Femur (tissue), 1 donor: ENCODE measurements around the gene CYP4F12.

Experiments
- DNase-seq: peaks from one replicate; pipeline ENCODE4 v3.0.0-alpha.2; 2017

CYP4F12 gene

GRCh38 chr19:15715642-15716041, 42.8 kb downstream of the CYP4F12 start:
- DNase-seq: no peak

GRCh38 chr19:15717809-15718208, 44.9 kb downstream of the CYP4F12 start:
- no peak for DNase-seq

GRCh38 chr19:15721268-15721667, 48.4 kb downstream of the CYP4F12 start:
- DNase-seq: no peak

DNA sequence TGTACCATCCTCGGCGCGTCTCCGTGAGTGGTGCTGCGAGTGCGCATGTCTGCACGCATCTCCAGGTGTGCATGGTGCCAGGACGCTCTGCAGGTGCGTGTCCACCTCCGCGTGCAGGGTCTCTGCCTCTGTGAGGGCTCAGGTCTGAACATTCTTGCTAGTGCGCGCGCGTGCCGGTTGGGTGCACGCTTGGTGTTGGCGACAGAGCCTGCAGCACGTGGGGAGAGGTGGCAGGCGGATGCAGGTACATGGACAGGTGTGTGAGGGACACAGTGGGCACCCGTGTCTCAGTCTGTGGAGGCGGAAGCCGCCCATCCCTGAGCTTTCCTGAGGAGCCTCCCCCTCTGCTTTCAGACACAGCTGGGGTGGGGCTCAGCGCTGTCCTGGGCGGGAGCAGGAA, 50.1 kb downstream of the CYP4F12 start:
- DNase-seq: no peak

GRCh38 chr19:15727724-15728123, 54.8 kb downstream of the CYP4F12 start, which contains the start of gene OR10H2:
Gene OR10H2, plus strand, starts transcription at chr19:15728024. Its CDS starts 20 bp downstream, at chr19:15728044.
- no peak for DNase-seq

DNA sequence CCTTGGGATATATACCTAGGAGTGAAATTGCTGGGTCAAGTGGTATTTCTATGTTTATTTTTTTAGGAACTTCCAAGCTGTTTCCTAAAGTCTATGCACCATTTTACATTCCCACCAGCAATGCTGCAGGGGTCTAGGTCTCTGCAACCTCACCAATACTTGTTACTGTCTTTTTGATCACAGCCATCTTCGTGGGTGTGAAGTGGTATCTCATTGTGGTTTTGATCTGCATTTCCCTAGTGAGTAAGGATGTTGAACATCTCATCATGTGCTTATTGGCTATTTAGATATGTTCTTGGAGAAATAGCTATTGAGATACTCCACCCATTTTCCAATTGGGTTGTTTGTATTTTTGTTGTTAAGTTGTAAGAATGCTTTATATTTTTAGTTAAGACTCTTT, 57.7 kb downstream of the CYP4F12 start:
- no peak for DNase-seq

- DNase-seq: no peak
These were observed 59.5 kb downstream of the CYP4F12 start for GRCh38 chr19:15732388-15732787.

GRCh38 chr19:15733895-15734294, 61.0 kb downstream of the CYP4F12 start:
- no peak for DNase-seq

DNA sequence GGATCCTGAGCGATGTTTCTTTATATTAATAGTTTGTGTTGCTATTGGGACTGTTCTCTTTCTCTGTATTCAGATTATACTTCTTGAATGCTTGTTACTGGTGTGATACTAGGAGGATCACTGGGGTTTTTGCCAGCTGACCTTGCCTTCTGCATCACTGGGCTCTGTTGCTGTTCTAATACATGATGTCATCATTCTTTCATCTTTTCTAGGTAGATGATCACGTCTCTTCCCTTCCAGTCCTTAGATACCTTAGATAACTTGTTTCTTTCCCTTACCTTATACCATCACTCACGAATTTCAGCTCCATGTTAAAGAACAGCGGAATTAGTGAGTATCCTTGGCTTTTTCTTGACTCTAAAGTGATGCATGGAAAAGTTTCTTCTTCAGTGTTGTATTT, 64.8 kb downstream of the CYP4F12 start, which contains the start of gene OR10H3:
Gene OR10H3 (plus strand): TSS at position 264 of the 400 bp plus-strand sequence. CDS start 3,408 bp downstream, outside the sequence.
- DNase-seq: no peak

- no peak for DNase-seq
These were observed 67.9 kb downstream of the CYP4F12 start for GRCh38 chr19:15740785-15741184.
